GM23338 (cell line): ENCODE measurements around the gene MAGI1. TPM values are rescaled to one million over a fixed set of nuclear protein-coding genes. Genes with fewer than 3 reads are reported as not detected.

Experiments
- ATAC-seq: fragments of 200-7000 bp; cut with Tn5 transposase; 3 replicates; pipeline ENCODE4 v1.9.1; 2020
- DNase-seq: peaks from one replicate; pipeline ENCODE4 v3.0.0-alpha.2; 2015; ENCODE audit warnings: low spot score
- H2AFZ ChIP-seq: fragments of 200-600 bp; sonication (generic); 2 replicates; pipeline ENCODE4 v1.8.0; 2016; ENCODE audit warnings: antibody characterized with exemption, mild to moderate bottlenecking, moderate library complexity
- H3F3A ChIP-seq: fragments of 200-600 bp; sonication (generic); replicated peaks from 2 replicates; pipeline ENCODE4 v1.8.0; 2017; ENCODE audit warnings: antibody characterized with exemption, mixed run types, low read depth
- H3K27ac ChIP-seq: fragments of 200-600 bp; sonication (generic); 2 replicates; pipeline ENCODE4 v1.6.1; 2016; ENCODE audit warnings: low read depth
- H3K27me3 ChIP-seq: fragments of 200-600 bp; sonication (generic); 2 replicates; pipeline ENCODE4 v1.8.0; 2016; ENCODE audit warnings: mild to moderate bottlenecking, mixed run types, moderate library complexity; ENCODE audit not compliant: insufficient read depth
- H3K36me3 ChIP-seq: fragments of 200-600 bp; sonication (generic); 2 replicates; pipeline ENCODE4 v1.8.0; 2016; ENCODE audit warnings: mild to moderate bottlenecking; ENCODE audit not compliant: insufficient read depth
- H3K4me1 ChIP-seq: fragments of 200-600 bp; sonication (generic); 2 replicates; pipeline ENCODE4 v1.8.0; 2016; ENCODE audit warnings: mild to moderate bottlenecking, moderate library complexity; ENCODE audit not compliant: insufficient read depth
- H3K4me2 ChIP-seq: fragments of 200-600 bp; sonication (generic); 2 replicates; pipeline ENCODE4 v1.7.1; 2017; ENCODE audit warnings: mixed run types
- H3K4me3 ChIP-seq: fragments of 200-600 bp; sonication (generic); 2 replicates; pipeline ENCODE4 v1.6.1; 2016; ENCODE audit warnings: mixed run types
- H3K79me2 ChIP-seq: fragments of 200-600 bp; sonication (generic); replicated peaks from 2 replicates; pipeline ENCODE4 v1.8.0; 2017; ENCODE audit warnings: mild to moderate bottlenecking; ENCODE audit not compliant: insufficient read depth
- H3K9me2 ChIP-seq: fragments of 200-600 bp; sonication (generic); 2 replicates; pipeline ENCODE4 v1.8.0; 2017; ENCODE audit not compliant: insufficient read depth
- H4K20me1 ChIP-seq: fragments of 200-600 bp; sonication (generic); replicated peaks from 2 replicates; pipeline ENCODE4 v1.8.0; 2017; ENCODE audit warnings: mild to moderate bottlenecking; ENCODE audit not compliant: insufficient read depth
- H3K27ac Mint-ChIP-seq: 2 replicates; pipeline ENCODE4 v1.8.0; 2020; ENCODE audit warnings: inconsistent platforms, mild to moderate bottlenecking, moderate library complexity, mixed read lengths
- H3K27me3 Mint-ChIP-seq: 3 replicates; pipeline ENCODE4 v1.8.0; 2022; ENCODE audit warnings: low read depth, mild to moderate bottlenecking, moderate library complexity, mixed read lengths, inconsistent platforms; ENCODE audit not compliant: insufficient read depth, poor library complexity
- H3K36me3 Mint-ChIP-seq: 3 replicates; pipeline ENCODE4 v1.8.0; 2021; ENCODE audit warnings: low read depth, mild to moderate bottlenecking, inconsistent platforms, moderate library complexity, mixed read lengths
- H3K4me1 Mint-ChIP-seq: 3 replicates; pipeline ENCODE4 v1.8.0; 2020; ENCODE audit warnings: mild to moderate bottlenecking, inconsistent platforms, mixed read lengths
- H3K4me3 Mint-ChIP-seq: 3 replicates; pipeline ENCODE4 v1.8.0; 2021; ENCODE audit warnings: moderate library complexity, mild to moderate bottlenecking, inconsistent platforms, mixed read lengths
- H3K9me3 Mint-ChIP-seq: 3 replicates; pipeline ENCODE4 v1.8.0; 2020; ENCODE audit warnings: moderate library complexity, mild to moderate bottlenecking, inconsistent platforms, mixed read lengths
- CREB1 ChIP-seq: fragments of 250-450 bp; sonication (Bioruptor Pico); IDR thresholded peaks from 2 replicates; pipeline ENCODE4 v1.5.0; 2020; ENCODE audit warnings: low read depth, mild to moderate bottlenecking, moderate library complexity
- CTCF ChIP-seq, 2 experiments: fragments of 200-600 bp in 1 of 2; sonication (generic) in 1 of 2; conservative IDR thresholded peaks; 2 replicates each; pipeline versions ENCODE4 v1.5.1 to v1.6.1; 2016 to 2017; ENCODE audit warnings: antibody characterized with exemption in 2 of 2, low read depth in 2 of 2, mild to moderate bottlenecking in 2 of 2, moderate library complexity in 1 of 2
- ETS1 ChIP-seq: IDR thresholded peaks from 2 replicates; pipeline ENCODE4 v1.6.1; 2016; ENCODE audit warnings: antibody characterized with exemption
- EZH2 ChIP-seq: fragments of 200-600 bp; sonication (generic); IDR thresholded peaks from one replicate; pipeline ENCODE4 v1.8.0; 2017; ENCODE audit warnings: antibody characterized with exemption, mild to moderate bottlenecking, low read depth; ENCODE audit not compliant: unreplicated experiment
- EZH2phosphoT487 ChIP-seq: fragments of 200-600 bp; sonication (generic); IDR thresholded peaks from one replicate; pipeline ENCODE4 v1.8.1; 2018; ENCODE audit warnings: antibody characterized with exemption; ENCODE audit not compliant: unreplicated experiment
- JUNB ChIP-seq: IDR thresholded peaks from one replicate; pipeline ENCODE4 v1.6.1; 2016; ENCODE audit warnings: antibody characterized with exemption; ENCODE audit not compliant: unreplicated experiment
- NANOG ChIP-seq: IDR thresholded peaks from 2 replicates; pipeline ENCODE4 v1.6.1; 2016; ENCODE audit warnings: antibody characterized with exemption, borderline replicate concordance
- POLR2AphosphoS5 ChIP-seq: IDR thresholded peaks from 2 replicates; pipeline ENCODE4 v1.6.1; 2016; ENCODE audit warnings: antibody characterized with exemption, low read depth
- REST ChIP-seq: IDR thresholded peaks from one replicate; pipeline ENCODE4 v1.6.1; 2018; ENCODE audit warnings: antibody characterized with exemption; ENCODE audit not compliant: unreplicated experiment
- STAT1 ChIP-seq: IDR thresholded peaks from one replicate; pipeline ENCODE4 v1.6.1; 2016; ENCODE audit warnings: antibody characterized with exemption; ENCODE audit not compliant: unreplicated experiment
- ZNF114 ChIP-seq: fragments of 250-450 bp; sonication (Bioruptor Pico); IDR thresholded peaks from 2 replicates; pipeline ENCODE4 v1.5.0; 2020; ENCODE audit warnings: mild to moderate bottlenecking, moderate library complexity
- ZNF331 ChIP-seq: fragments of 250-450 bp; sonication (Bioruptor Pico); IDR thresholded peaks from 2 replicates; pipeline ENCODE4 v1.5.0; 2020; ENCODE audit warnings: low read depth, mild to moderate bottlenecking, moderate library complexity
- ZNF462 ChIP-seq: fragments of 250-450 bp; sonication (Bioruptor Pico); IDR thresholded peaks from 2 replicates; pipeline ENCODE4 v1.5.0; 2020; ENCODE audit warnings: mild to moderate bottlenecking, moderate library complexity
- polyA plus RNA-seq: library from polyadenylated mRNA; unstranded; fragments of >200 nt; fragmentation: Nextera tagmentation; extraction: Ambion mirVana; gene quantifications from 2 replicates; pipeline ENCODE4 v1.2.1, GENCODE V29; 2016
- total RNA-seq: library from RNA; depleted of rRNA; stranded (reverse); fragments of >200 nt; shearing (Covaris generic); gene quantifications from 2 replicates; pipeline ENCODE4 v1.2.3, GENCODE V29; 2014

MAGI1 gene
- total and polyA plus RNA-seq, 2 experiments from 2014 or later, result 27.4 to 71.2 TPM

- TF ChIP-seq CREB1, result no peak
- no peak for TF ChIP-seq STAT1
- no peak for TF ChIP-seq EZH2phosphoT487
- no peak for TF ChIP-seq POLR2AphosphoS5
- TF ChIP-seq ZNF331 (CRISPR knock-in tag), result no peak
- no peak for TF ChIP-seq REST
- no peak for TF ChIP-seq JUNB
- TF ChIP-seq ZNF462 (CRISPR knock-in tag), result no peak
- TF ChIP-seq NANOG, result no peak
- no peak for TF ChIP-seq ETS1
- no peak for TF ChIP-seq ZNF114 (CRISPR knock-in tag)
- no peak for TF ChIP-seq EZH2
- TF ChIP-seq CTCF (conservative IDR thresholded peaks at IDR 0.05; ENCODE audit: low read depth in 2 of 2), result no peak
- no peaks in the 10 kb centered on the region for H3K27me3 Mint-ChIP-seq
- DNase-seq (no peak), ATAC-seq (no peak)
- H3K4me3 Mint-ChIP-seq, result no peak overlapping the region
- Histone ChIP-seq H4K20me1 (peaks cover 11% of the 10 kb centered on the region; the same call in 1 of the 2 replicates), H3K27me3 (no peaks in the 10 kb centered on the region), H3K36me3 (no peaks in the 10 kb centered on the region), H3F3A (no peaks in the 10 kb centered on the region), H3K9me2 (no peaks in the 10 kb centered on the region), H3K4me2 (no peak overlapping the region), H3K79me2 (peaks cover 10% of the 10 kb centered on the region), H3K27ac (no peak overlapping the region), H2AFZ (no peak overlapping the region), H3K4me1 (peaks cover 19% of the 10 kb centered on the region), H3K4me3 (no peak overlapping the region)
- H3K36me3 Mint-ChIP-seq, result no peaks in the 10 kb centered on the region
- no peak overlapping the region for H3K27ac Mint-ChIP-seq
- H3K9me3 Mint-ChIP-seq, result no peaks in the 10 kb centered on the region
- peaks cover 30% of the 10 kb centered on the region for H3K4me1 Mint-ChIP-seq
Observed at GRCh38 chr3:65837604-65838003, 201.1 kb downstream of the MAGI1 start.
